Spleen (tissue), 7 donors: ENCODE results near the gene TDRD12.

Experiments used
- POLR2A ChIP-seq, 3 donors: fragments of 450-650 bp; IDR thresholded peaks; one replicate each; pipeline ENCODE4 v1.5.1; 2017; ENCODE audit warnings: antibody characterized with exemption in 3 of 3, mild to moderate bottlenecking in 1 of 3
- POLR2AphosphoS5 ChIP-seq, 3 donors: sonication (generic); formaldehyde crosslinking; IDR thresholded peaks; one replicate each; pipeline ENCODE4 v1.5.1; 2017; ENCODE audit warnings: antibody characterized with exemption in 3 of 3
- TF ChIP-seq, protein P1 (sequence below), 11 experiments: fragments of 200-600 bp in 7 of 11; fragments of 450-650 bp in 4 of 11; sonication (generic) in 4 of 11; IDR thresholded peaks in 8 of 11; conservative IDR thresholded peaks in 3 of 11; 1 replicate in 7 of 11; 2 replicates in 4 of 11; pipeline versions ENCODE4 v1.4.0 to v1.8.0; 2016 to 2021; ENCODE audit warnings: antibody characterized with exemption in 11 of 11, inconsistent platforms in 4 of 11, mild to moderate bottlenecking in 1 of 11
- donor health status: DM: no; HTN: no; CAD: no; lungs with moderate emphysema.
- donor health status: DM: no; HTN: no; CAD: no.
- donor health status: DM: no; HTN: no; CAD: no.

GRCh38 chr19:32866564-32867265 is 147.1 kb downstream of the TDRD12 start:
- TF ChIP-seq POLR2A (IDR thresholded peaks at IDR 0.05) (no peak), POLR2AphosphoS5 (IDR thresholded peaks at IDR 0.05) (no peak)
- TF ChIP-seq, protein P1, sequence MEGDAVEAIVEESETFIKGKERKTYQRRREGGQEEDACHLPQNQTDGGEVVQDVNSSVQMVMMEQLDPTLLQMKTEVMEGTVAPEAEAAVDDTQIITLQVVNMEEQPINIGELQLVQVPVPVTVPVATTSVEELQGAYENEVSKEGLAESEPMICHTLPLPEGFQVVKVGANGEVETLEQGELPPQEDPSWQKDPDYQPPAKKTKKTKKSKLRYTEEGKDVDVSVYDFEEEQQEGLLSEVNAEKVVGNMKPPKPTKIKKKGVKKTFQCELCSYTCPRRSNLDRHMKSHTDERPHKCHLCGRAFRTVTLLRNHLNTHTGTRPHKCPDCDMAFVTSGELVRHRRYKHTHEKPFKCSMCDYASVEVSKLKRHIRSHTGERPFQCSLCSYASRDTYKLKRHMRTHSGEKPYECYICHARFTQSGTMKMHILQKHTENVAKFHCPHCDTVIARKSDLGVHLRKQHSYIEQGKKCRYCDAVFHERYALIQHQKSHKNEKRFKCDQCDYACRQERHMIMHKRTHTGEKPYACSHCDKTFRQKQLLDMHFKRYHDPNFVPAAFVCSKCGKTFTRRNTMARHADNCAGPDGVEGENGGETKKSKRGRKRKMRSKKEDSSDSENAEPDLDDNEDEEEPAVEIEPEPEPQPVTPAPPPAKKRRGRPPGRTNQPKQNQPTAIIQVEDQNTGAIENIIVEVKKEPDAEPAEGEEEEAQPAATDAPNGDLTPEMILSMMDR (IDR thresholded peaks at IDR 0.05 in 8 of 11, conservative IDR thresholded peaks at IDR 0.05 in 3 of 11): no peak
